Left ventricle myocardium superior (tissue), 1 donor: ENCODE results near the gene ZRANB3. TPM values are rescaled to one million over a fixed set of nuclear protein-coding genes. Genes with fewer than 3 reads are reported as not detected.
"Not testable (repeated sequence)": the region's sequence is repeated elsewhere in the genome, so short reads cannot be mapped to it uniquely, and the experiment has no call there.

Source experiments
- ATAC-seq: fragments of 200-7000 bp; cut with Tn5 transposase; one replicate; pipeline ENCODE4 v1.9.1; 2020; ENCODE audit warnings: mild to moderate bottlenecking, moderate library complexity
- DNase-seq: peaks from one replicate; pipeline ENCODE4 v3.0.0-alpha.2; 2020
- intact Hi-C: fragments of 100-400 bp; cut with micrococcal nuclease; formaldehyde crosslinking; loops from one replicate; pipeline ENCODE4 v1.11.0; 2022
- long read RNA-seq: library from polyadenylated mRNA; unstranded; transcript quantifications from one replicate; pipeline ENCODE4 v2.0.0, GENCODE V29; 2021
- total RNA-seq: library from RNA; stranded (reverse); fragmentation: NEBNext Ultra II Directional; extraction: Animal tissue kit (Norgen Biotek cat#: 25700); gene quantifications from one replicate; pipeline ENCODE4 v1.2.1, GENCODE V29; 2021
- donor health status: DM: no; HTN: yes; CAD: no; lungs with severe emphysema.

Gene ZRANB3
- 2.7 TPM for total RNA-seq
- long read RNA-seq, partial matches to known transcripts, result 0 of 3 reads
- long read RNA-seq, other reads (novel, unspliced or antisense), result 3 of 3 reads

- intact Hi-C loops, result no loop called here
- ATAC-seq (peak; percentile 90), DNase-seq (peak; percentile 91)
These were observed at the start of gene ZRANB3 for GRCh38 chr2:135530313-135531230. Gene ZRANB3, minus strand, starts transcription at chr2:135531218.

- no peak for ATAC-seq
- no peak for DNase-seq
- intact Hi-C loops, result no loop called here
These were observed 42.6 kb upstream of the ZRANB3 start for GRCh38 chr2:135573620-135574019.

- DNase-seq, result no peak
- intact Hi-C loops, result no loop called here
- no peak for ATAC-seq
These were observed 39.9 kb upstream of the ZRANB3 start for GRCh38 chr2:135570884-135571283.

- no peak for ATAC-seq
- DNase-seq, result no peak
- intact Hi-C loops, result no loop called here
These were observed 32.8 kb upstream of the ZRANB3 start for GRCh38 chr2:135563793-135564192.

GRCh38 chr2:135561925-135562324 is 30.9 kb upstream of the ZRANB3 start:
- intact Hi-C loops, result no loop called here
- ATAC-seq, result no peak
- DNase-seq, result no peak

GRCh38 chr2:135557530-135557929 is 26.5 kb upstream of the ZRANB3 start:
- no peak for DNase-seq
- peak; percentile 95 for ATAC-seq
- intact Hi-C loops, result no loop called here

GRCh38 chr2:135555311-135555710 is 24.3 kb upstream of the ZRANB3 start:
- DNase-seq (no peak), ATAC-seq (no peak)
- intact Hi-C loops, result no loop called here

- ATAC-seq, result no peak
- intact Hi-C loops, result no loop called here
These were observed 21.9 kb upstream of the ZRANB3 start for GRCh38 chr2:135552887-135553286.

GRCh38 chr2:135551356-135551755 is 20.3 kb upstream of the ZRANB3 start:
- intact Hi-C loops, result no loop called here
- ATAC-seq, result no peak
- no peak for DNase-seq

More at GRCh38 chr2:135552887-135553286, 21.9 kb upstream of the ZRANB3 start:
- DNase-seq, result no peak

- ATAC-seq (no peak), DNase-seq (no peak)
- intact Hi-C loops, result no loop called here
These were observed 16.3 kb upstream of the ZRANB3 start for GRCh38 chr2:135547311-135547710.

- intact Hi-C loops, result no loop called here
These were observed 15.4 kb upstream of the ZRANB3 start for GRCh38 chr2:135546436-135546835.

GRCh38 chr2:135533545-135533944 is 2.5 kb upstream of the ZRANB3 start:
- DNase-seq, intact Hi-C loops, ATAC-seq: not testable (repeated sequence)

More at GRCh38 chr2:135546436-135546835, 15.4 kb upstream of the ZRANB3 start:
- DNase-seq (no peak), ATAC-seq (no peak)

- ATAC-seq (no peak), DNase-seq (no peak)
- intact Hi-C loops, result no loop called here
These were observed 1.6 kb upstream of the ZRANB3 start for GRCh38 chr2:135532581-135532980.

GRCh38 chr2:135531231-135532197 is 496 bp upstream of the ZRANB3 start, which contains the start of gene R3HDM1:
Gene R3HDM1, plus strand, starts transcription at chr2:135531484. Its CDS starts 73,362 bp downstream, at chr2:135604846.
- ATAC-seq (peak; percentile 96), DNase-seq (peak; percentile 96)
- intact Hi-C loops, result no loop called here

- intact Hi-C loops, result no loop called here
- ATAC-seq (no peak), DNase-seq (no peak)
These were observed 3.0 kb downstream of the ZRANB3 start for GRCh38 chr2:135528006-135528405.

GRCh38 chr2:135525786-135526185 is 5.2 kb downstream of the ZRANB3 start:
- DNase-seq (no peak), ATAC-seq (no peak)
- intact Hi-C loops, result no loop called here

- no peak for ATAC-seq
- DNase-seq, result no peak
- intact Hi-C loops, result no loop called here
These were observed 18.9 kb downstream of the ZRANB3 start for GRCh38 chr2:135512099-135512498.

GRCh38 chr2:135510577-135510976 is 20.4 kb downstream of the ZRANB3 start:
- ATAC-seq (no peak), DNase-seq (no peak)
- intact Hi-C loops, result no loop called here

- intact Hi-C loops, result no loop called here
- no peak for DNase-seq
- ATAC-seq, result no peak
These were observed 26.2 kb downstream of the ZRANB3 start for GRCh38 chr2:135504811-135505210.
